Progenitor cell of endocrine pancreas (in vitro differentiated cells): ENCODE measurements around the gene SURF4. TPM values are rescaled to one million over a fixed set of nuclear protein-coding genes. Genes with fewer than 3 reads are reported as not detected.

ENCODE experiments used
- DNase-seq: peaks from one replicate; pipeline ENCODE4 v3.0.0; 2021; ENCODE audit warnings: low spot score; ENCODE audit not compliant: unreplicated experiment
- H3K27ac Mint-ChIP-seq: 2 replicates; pipeline ENCODE4 v1.8.0; 2021; ENCODE audit warnings: mild to moderate bottlenecking, moderate library complexity, mixed read lengths
- H3K27me3 Mint-ChIP-seq: 2 replicates; pipeline ENCODE4 v1.8.0; 2021; ENCODE audit warnings: mixed read lengths
- H3K36me3 Mint-ChIP-seq: 2 replicates; pipeline ENCODE4 v1.8.0; 2022; ENCODE audit warnings: mixed read lengths; ENCODE audit not compliant: insufficient read depth
- H3K4me1 Mint-ChIP-seq: 2 replicates; pipeline ENCODE4 v1.8.0; 2021; ENCODE audit warnings: low read depth, mixed read lengths
- H3K4me3 Mint-ChIP-seq: 2 replicates; pipeline ENCODE4 v1.8.0; 2021; ENCODE audit warnings: low read depth, mild to moderate bottlenecking, moderate library complexity, mixed read lengths
- H3K9me3 Mint-ChIP-seq: 2 replicates; pipeline ENCODE4 v1.8.0; 2021; ENCODE audit warnings: low read depth, mixed read lengths
- CTCF ChIP-seq: fragments of 200-600 bp; sonication (generic); IDR thresholded peaks from one replicate; pipeline ENCODE4 v1.5.0; 2021; ENCODE audit warnings: antibody characterized with exemption, mild to moderate bottlenecking; ENCODE audit not compliant: unreplicated experiment
- total RNA-seq: library from RNA; stranded (reverse); gene quantifications from 2 replicates; pipeline ENCODE4 v1.2.1, GENCODE V29; 2021

SURF4 gene
- total RNA-seq, 1 donor from 2014 or later: 122 TPM

- Mint-ChIP-seq H3K4me3 (no peak overlapping the region), H3K4me1 (peaks cover 7% of the 10 kb centered on the region), H3K36me3 (peaks cover 26% of the 10 kb centered on the region), H3K9me3 (no peaks in the 10 kb centered on the region), H3K27ac (no peak overlapping the region), H3K27me3 (no peaks in the 10 kb centered on the region)
- DNase-seq: no peak
- no peak for TF ChIP-seq CTCF
Observed at GRCh38 chr9:133362359-133363044, 13.4 kb downstream of the SURF4 start.

- Mint-ChIP-seq H3K9me3 (no peaks in the 10 kb centered on the region), H3K4me3 (no peak overlapping the region), H3K36me3 (peaks cover 26% of the 10 kb centered on the region), H3K27me3 (no peaks in the 10 kb centered on the region), H3K4me1 (peaks cover 10% of the 10 kb centered on the region), H3K27ac (no peak overlapping the region)
- no peak for DNase-seq
- TF ChIP-seq CTCF: no peak
Observed at GRCh38 chr9:133361507-133362092, 14.3 kb downstream of the SURF4 start.

- Mint-ChIP-seq H3K27ac (no peak overlapping the region), H3K9me3 (no peaks in the 10 kb centered on the region), H3K27me3 (no peaks in the 10 kb centered on the region), H3K4me3 (no peak overlapping the region), H3K36me3 (peaks cover 20% of the 10 kb centered on the region), H3K4me1 (peaks cover 10% of the 10 kb centered on the region)
- TF ChIP-seq CTCF: no peak
- DNase-seq: no peak
Observed at GRCh38 chr9:133360400-133361393, 15.2 kb downstream of the SURF4 start.

- no peak for DNase-seq
Observed at GRCh38 chr9:133359399-133360175, 16.3 kb downstream of the SURF4 start.

More at GRCh38 chr9:133359399-133360175, 16.3 kb downstream of the SURF4 start:
- TF ChIP-seq CTCF: peak; percentile 44
- Mint-ChIP-seq H3K36me3 (peaks cover 17% of the 10 kb centered on the region), H3K4me3 (peak overlapping the region; percentile 21), H3K4me1 (peaks cover 9% of the 10 kb centered on the region), H3K27me3 (no peaks in the 10 kb centered on the region), H3K27ac (no peak overlapping the region), H3K9me3 (no peaks in the 10 kb centered on the region)
